H9 (cell line): Measurements from ENCODE around the gene EXPH5. TPM values are rescaled to one million over a fixed set of nuclear protein-coding genes. Genes with fewer than 3 reads are reported as not detected.

ENCODE experiments used
- DNase-seq: peaks from one replicate; pipeline ENCODE4 v3.0.0-alpha.2; 2017
- H2AFZ ChIP-seq: one replicate; pipeline ENCODE4 v1.6.1; 2013; ENCODE audit warnings: mild to moderate bottlenecking, low read length, control low read depth, moderate library complexity
- H2AK5ac ChIP-seq: 2 replicates; pipeline ENCODE4 v1.6.1; 2013; ENCODE audit warnings: low read length, control low read depth, mixed read lengths; ENCODE audit not compliant: insufficient read length
- H2BK120ac ChIP-seq: one replicate; pipeline ENCODE4 v1.6.1; 2013; ENCODE audit warnings: low read depth, mild to moderate bottlenecking, low read length, control low read depth, inconsistent platforms; ENCODE audit not compliant: poor library complexity, severe bottlenecking
- H2BK12ac ChIP-seq: 2 replicates; pipeline ENCODE4 v1.6.1; 2013; ENCODE audit warnings: low read length, control low read depth, mixed read lengths, low read depth; ENCODE audit not compliant: insufficient read length
- H2BK15ac ChIP-seq: 2 replicates; pipeline ENCODE4 v1.6.1; 2013; ENCODE audit warnings: low read depth, low read length, control low read depth
- H2BK20ac ChIP-seq: one replicate; pipeline ENCODE4 v1.6.1; 2013; ENCODE audit warnings: low read depth, mild to moderate bottlenecking, low read length, control low read depth, inconsistent platforms; ENCODE audit not compliant: poor library complexity, severe bottlenecking
- H2BK5ac ChIP-seq: 2 replicates; pipeline ENCODE4 v1.6.1; 2013; ENCODE audit warnings: low read length, control low read depth, mixed read lengths; ENCODE audit not compliant: insufficient read length
- H3K14ac ChIP-seq: 2 replicates; pipeline ENCODE4 v1.6.1; 2013; ENCODE audit warnings: low read length, control low read depth; ENCODE audit not compliant: insufficient read depth
- H3K18ac ChIP-seq: 2 replicates; pipeline ENCODE4 v1.6.1; 2013; ENCODE audit warnings: low read depth, mild to moderate bottlenecking, mixed read lengths, low read length, control low read depth; ENCODE audit not compliant: insufficient read length
- H3K23ac ChIP-seq: 2 replicates; pipeline ENCODE4 v1.6.1; 2013; ENCODE audit warnings: low read length, control low read depth, mixed read lengths, low read depth; ENCODE audit not compliant: insufficient read length
- H3K23me2 ChIP-seq: 2 replicates; pipeline ENCODE4 v1.6.1; 2013; ENCODE audit warnings: low read depth, mild to moderate bottlenecking, mixed read lengths, low read length, control low read depth; ENCODE audit not compliant: insufficient read length, poor library complexity, severe bottlenecking
- H3K27ac ChIP-seq: 2 replicates; pipeline ENCODE4 v1.5.1; 2013; ENCODE audit warnings: low read length, control low read depth, mixed read lengths, low read depth; ENCODE audit not compliant: insufficient read length
- H3K27me3 ChIP-seq: 2 replicates; pipeline ENCODE4 v1.6.1; 2013; ENCODE audit warnings: low read length, control low read depth, inconsistent platforms; ENCODE audit not compliant: insufficient read depth
- H3K4ac ChIP-seq: 2 replicates; pipeline ENCODE4 v1.6.1; 2013; ENCODE audit warnings: low read depth, mild to moderate bottlenecking, control low read depth, inconsistent platforms, low read length, moderate library complexity
- H3K4me1 ChIP-seq: 2 replicates; pipeline ENCODE4 v1.6.1; 2013; ENCODE audit warnings: low read length, control low read depth, inconsistent platforms; ENCODE audit not compliant: insufficient read depth
- H3K4me2 ChIP-seq: 2 replicates; pipeline ENCODE4 v1.6.1; 2013; ENCODE audit warnings: low read length, control low read depth, mixed read lengths; ENCODE audit not compliant: insufficient read length, insufficient read depth
- H3K56ac ChIP-seq: 2 replicates; pipeline ENCODE4 v1.6.1; 2013; ENCODE audit warnings: low read depth, mild to moderate bottlenecking, mixed read lengths, low read length, control low read depth; ENCODE audit not compliant: insufficient read length
- H3K79me1 ChIP-seq: 2 replicates; pipeline ENCODE4 v1.6.1; 2013; ENCODE audit warnings: low read depth, mild to moderate bottlenecking, moderate library complexity, low read length, control low read depth, inconsistent platforms; ENCODE audit not compliant: insufficient read depth, poor library complexity, severe bottlenecking
- H3K79me2 ChIP-seq: 2 replicates; pipeline ENCODE4 v1.6.1; 2013; ENCODE audit warnings: low read length, control low read depth, inconsistent platforms; ENCODE audit not compliant: insufficient read depth
- H3K9ac ChIP-seq: 2 replicates; pipeline ENCODE4 v1.6.1; 2013; ENCODE audit warnings: low read length, control low read depth, mixed read lengths; ENCODE audit not compliant: insufficient read length; ENCODE audit errors: extremely low read depth
- H3K9me3 ChIP-seq: one replicate; pipeline ENCODE4 v1.6.1; 2013; ENCODE audit warnings: low read depth, low read length, inconsistent platforms; ENCODE audit not compliant: control insufficient read depth
- H3T11ph ChIP-seq: one replicate; pipeline ENCODE4 v1.6.1; 2013; ENCODE audit warnings: mild to moderate bottlenecking, low read length, control low read depth, inconsistent platforms
- H4K20me1 ChIP-seq: one replicate; pipeline ENCODE4 v1.6.1; 2013; ENCODE audit not compliant: control insufficient read depth, insufficient read length, insufficient read depth
- H4K5ac ChIP-seq: 2 replicates; pipeline ENCODE4 v1.6.1; 2013; ENCODE audit warnings: low read depth, mild to moderate bottlenecking, mixed read lengths, low read length, control low read depth; ENCODE audit not compliant: insufficient read length
- H4K8ac ChIP-seq: replicated peaks from 2 replicates; pipeline ENCODE4 v1.6.1; 2013; ENCODE audit warnings: low read length, control low read depth, mixed read lengths, low read depth; ENCODE audit not compliant: insufficient read length
- H4K91ac ChIP-seq: 2 replicates; pipeline ENCODE4 v1.6.1; 2013; ENCODE audit warnings: low read depth, mild to moderate bottlenecking, moderate library complexity, mixed read lengths, low read length, control low read depth; ENCODE audit not compliant: insufficient read length
- H3K27ac Mint-ChIP-seq, 3 experiments: 2 replicates in 2 of 3; 3 replicates in 1 of 3; pipeline ENCODE4 v1.8.0; 2020 to 2021; ENCODE audit warnings: mixed read lengths in 3 of 3, mild to moderate bottlenecking in 1 of 3, moderate library complexity in 1 of 3
- H3K27me3 Mint-ChIP-seq: 2 replicates; pipeline ENCODE4 v1.8.0; 2021; ENCODE audit warnings: low read depth, mild to moderate bottlenecking, moderate library complexity, mixed read lengths
- H3K36me3 Mint-ChIP-seq, 3 experiments: 2 replicates in 2 of 3; 3 replicates in 1 of 3; pipeline ENCODE4 v1.8.0; 2020 to 2021; ENCODE audit warnings: low read depth in 3 of 3, mixed read lengths in 3 of 3; ENCODE audit not compliant: insufficient read depth in 1 of 3
- H3K4me1 Mint-ChIP-seq, 2 experiments: 2 replicates each; pipeline ENCODE4 v1.8.0; 2020; ENCODE audit warnings: mixed read lengths in 2 of 2
- H3K4me3 Mint-ChIP-seq, 2 experiments: 2 replicates in 1 of 2; 3 replicates in 1 of 2; pipeline ENCODE4 v1.8.0; 2020 to 2021; ENCODE audit warnings: mild to moderate bottlenecking in 2 of 2, mixed read lengths in 2 of 2, moderate library complexity in 1 of 2
- H3K9me3 Mint-ChIP-seq, 2 experiments: 2 replicates in 1 of 2; 3 replicates in 1 of 2; pipeline ENCODE4 v1.8.0; 2020; ENCODE audit warnings: mild to moderate bottlenecking in 2 of 2, mixed read lengths in 2 of 2, moderate library complexity in 1 of 2
- WGBS: extraction: QIAGEN DNeasy Blood & Tissue Kit; methylation state at CpG from one replicate; pipeline ENCODE4 v1.1.7; 2013; ENCODE audit warnings: missing lambda C conversion rate, low lambda C conversion rate, mixed read lengths; ENCODE audit not compliant: insufficient read length; ENCODE audit errors: extremely low coverage; 5-methylcytosine and 5-hydroxymethylcytosine counted together
- total RNA-seq: library from RNA; stranded (reverse); gene quantifications from 2 replicates; pipeline ENCODE4 v1.2.1, GENCODE V29; 2021
- TF ChIP-seq, protein P1 (sequence below): fragments of 200-600 bp; sonication (generic); conservative IDR thresholded peaks from 3 replicates; pipeline ENCODE4 v1.8.0; 2021; ENCODE audit warnings: antibody characterized with exemption, mild to moderate bottlenecking

The EXPH5 gene
- total RNA-seq, 1 experiment from 2014 or later, result 3.1 TPM

DNA sequence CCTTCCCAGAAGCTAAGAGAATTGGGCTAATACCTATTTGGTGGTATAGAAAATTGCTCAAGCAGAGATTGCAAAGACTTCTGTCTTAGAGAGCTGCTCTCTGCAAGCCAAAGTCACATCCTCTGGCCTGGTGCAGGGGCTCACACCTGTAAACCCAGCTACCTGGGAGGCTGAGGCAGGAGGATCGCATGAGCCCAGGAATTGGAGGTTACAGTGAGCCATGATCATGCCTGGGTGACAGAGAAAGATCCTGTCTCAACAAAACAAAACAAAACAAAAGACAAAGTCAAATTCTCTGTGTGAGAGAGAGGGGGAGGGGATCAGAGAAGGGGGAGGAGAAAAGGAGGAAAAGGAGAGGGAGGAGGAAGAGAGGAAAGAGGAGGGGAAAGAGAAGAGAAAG, 15.0 kb upstream of the EXPH5 start:
- Mint-ChIP-seq H3K27me3 (no peaks in the 10 kb centered on the region), H3K4me3 (no peak overlapping the region), H3K4me1 (peaks cover 0 to 5% of the 10 kb centered on the region in 2 experiments; a peak in 1 of 4 replicates), H3K36me3 (no peaks in the 10 kb centered on the region), H3K27ac (peak overlapping the region in 1 of 3 experiments; percentile 28; a peak in 1 of 7 replicates), H3K9me3 (no peaks in the 10 kb centered on the region)
- Histone ChIP-seq H3K23me2 (no peaks in the 10 kb centered on the region), H4K20me1 (no peaks in the 10 kb centered on the region), H3K18ac (no peak overlapping the region), H2BK15ac (no peak overlapping the region), H3K14ac (no peak overlapping the region), H2AFZ (no peak overlapping the region), H2BK120ac (no peak overlapping the region), H4K91ac (no peak overlapping the region), H3T11ph (no peak overlapping the region), H3K56ac (no peak overlapping the region), H3K27me3 (no peaks in the 10 kb centered on the region), H3K9ac (no peak overlapping the region), H2BK12ac (no peak overlapping the region), H3K4ac (no peak overlapping the region), H4K5ac (no peak overlapping the region), H2BK20ac (no peak overlapping the region), H2BK5ac (no peak overlapping the region), H4K8ac (no peak overlapping the region), H3K9me3 (no peaks in the 10 kb centered on the region), H3K23ac (no peak overlapping the region), H3K4me1 (no peaks in the 10 kb centered on the region), H3K27ac (no peak overlapping the region), H3K4me2 (no peak overlapping the region), H3K79me2 (no peaks in the 10 kb centered on the region), H2AK5ac (no peak overlapping the region), H3K79me1 (no peaks in the 10 kb centered on the region)
- no peak for DNase-seq
- TF ChIP-seq, protein P1, sequence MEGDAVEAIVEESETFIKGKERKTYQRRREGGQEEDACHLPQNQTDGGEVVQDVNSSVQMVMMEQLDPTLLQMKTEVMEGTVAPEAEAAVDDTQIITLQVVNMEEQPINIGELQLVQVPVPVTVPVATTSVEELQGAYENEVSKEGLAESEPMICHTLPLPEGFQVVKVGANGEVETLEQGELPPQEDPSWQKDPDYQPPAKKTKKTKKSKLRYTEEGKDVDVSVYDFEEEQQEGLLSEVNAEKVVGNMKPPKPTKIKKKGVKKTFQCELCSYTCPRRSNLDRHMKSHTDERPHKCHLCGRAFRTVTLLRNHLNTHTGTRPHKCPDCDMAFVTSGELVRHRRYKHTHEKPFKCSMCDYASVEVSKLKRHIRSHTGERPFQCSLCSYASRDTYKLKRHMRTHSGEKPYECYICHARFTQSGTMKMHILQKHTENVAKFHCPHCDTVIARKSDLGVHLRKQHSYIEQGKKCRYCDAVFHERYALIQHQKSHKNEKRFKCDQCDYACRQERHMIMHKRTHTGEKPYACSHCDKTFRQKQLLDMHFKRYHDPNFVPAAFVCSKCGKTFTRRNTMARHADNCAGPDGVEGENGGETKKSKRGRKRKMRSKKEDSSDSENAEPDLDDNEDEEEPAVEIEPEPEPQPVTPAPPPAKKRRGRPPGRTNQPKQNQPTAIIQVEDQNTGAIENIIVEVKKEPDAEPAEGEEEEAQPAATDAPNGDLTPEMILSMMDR, result no peak
- WGBS, result no CpG with 5 or more reads among the region's 1 CpG
